Upper lobe of left lung (tissue), 4 donors: ENCODE data around the gene GNAT3.

ENCODE experiments used
- EP300 ChIP-seq, 4 donors: sonication (generic); formaldehyde crosslinking; IDR thresholded peaks; one replicate each; pipeline ENCODE4 v1.5.1; 2017; ENCODE audit warnings: antibody characterized with exemption in 4 of 4, control low read depth in 2 of 4
- TF ChIP-seq, protein P1 (sequence below), 6 experiments: fragments of 450-650 bp in 4 of 6; fragments of 200-600 bp in 2 of 6; sonication (generic) in 2 of 6; IDR thresholded peaks; one replicate each; pipeline ENCODE4 v1.5.1; 2016 to 2019; ENCODE audit warnings: antibody characterized with exemption in 6 of 6

DNA sequence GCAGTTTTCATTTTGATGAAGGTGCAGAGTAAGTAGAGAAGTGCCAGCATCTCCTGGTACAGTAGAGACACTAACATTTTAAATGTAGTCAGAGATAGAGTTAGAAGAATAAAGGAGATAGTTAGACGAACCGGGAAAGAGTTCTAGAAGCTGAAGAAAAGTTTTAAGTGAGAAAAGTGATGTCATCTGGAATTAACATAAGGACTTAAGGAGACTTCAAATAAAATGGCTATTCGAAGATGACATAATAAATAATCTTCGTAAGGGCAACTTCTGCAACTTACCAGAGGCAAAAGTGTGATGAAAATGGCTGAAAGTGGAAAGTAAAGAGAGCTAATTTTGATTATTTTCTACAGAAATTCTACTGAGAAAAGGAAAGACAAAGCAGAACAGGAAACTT is 20.4 kb downstream of the GNAT3 start:
- TF ChIP-seq, protein P1, sequence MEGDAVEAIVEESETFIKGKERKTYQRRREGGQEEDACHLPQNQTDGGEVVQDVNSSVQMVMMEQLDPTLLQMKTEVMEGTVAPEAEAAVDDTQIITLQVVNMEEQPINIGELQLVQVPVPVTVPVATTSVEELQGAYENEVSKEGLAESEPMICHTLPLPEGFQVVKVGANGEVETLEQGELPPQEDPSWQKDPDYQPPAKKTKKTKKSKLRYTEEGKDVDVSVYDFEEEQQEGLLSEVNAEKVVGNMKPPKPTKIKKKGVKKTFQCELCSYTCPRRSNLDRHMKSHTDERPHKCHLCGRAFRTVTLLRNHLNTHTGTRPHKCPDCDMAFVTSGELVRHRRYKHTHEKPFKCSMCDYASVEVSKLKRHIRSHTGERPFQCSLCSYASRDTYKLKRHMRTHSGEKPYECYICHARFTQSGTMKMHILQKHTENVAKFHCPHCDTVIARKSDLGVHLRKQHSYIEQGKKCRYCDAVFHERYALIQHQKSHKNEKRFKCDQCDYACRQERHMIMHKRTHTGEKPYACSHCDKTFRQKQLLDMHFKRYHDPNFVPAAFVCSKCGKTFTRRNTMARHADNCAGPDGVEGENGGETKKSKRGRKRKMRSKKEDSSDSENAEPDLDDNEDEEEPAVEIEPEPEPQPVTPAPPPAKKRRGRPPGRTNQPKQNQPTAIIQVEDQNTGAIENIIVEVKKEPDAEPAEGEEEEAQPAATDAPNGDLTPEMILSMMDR (IDR thresholded peaks at IDR 0.05): no peak
- no peak for TF ChIP-seq EP300 (IDR thresholded peaks at IDR 0.05)
